ENCODE results near the gene ZAP70. TPM values are rescaled to one million over a fixed set of nuclear protein-coding genes. Genes with fewer than 3 reads are reported as not detected.
"Not testable (repeated sequence)": the region's sequence is repeated elsewhere in the genome, so short reads cannot be mapped to it uniquely, and the experiment has no call there.

Gene ZAP70
- total and polyA plus RNA-seq, 4 donors, result 0.40 to 2.1 (median 1.9) TPM

GRCh38 chr2:97673915-97674283 lies 39.5 kb upstream of the ZAP70 start:
- H3K4me1 ChIP-seq (ENCODE audit: control insufficient read depth, insufficient read depth, low read length), result no peaks in the 10 kb centered on the region
- H3K27ac ChIP-seq (ENCODE audit: low read depth, low read length), result no peak overlapping the region
- H3K4me3 ChIP-seq (ENCODE audit: low read depth, low read length), result no peak overlapping the region
- no peak for DNase-seq (ENCODE audit: low read depth in 4 of 6, low spot score in 6 of 6)
- no peaks in the 10 kb centered on the region for H3K27me3 ChIP-seq (ENCODE audit: control insufficient read depth, insufficient read depth, low read length)
- no peaks in the 10 kb centered on the region for H3K36me3 ChIP-seq (ENCODE audit: control insufficient read depth, insufficient read depth, low read length)
- H3K9me3 ChIP-seq (ENCODE audit: control insufficient read depth, insufficient read depth, low read length), result no peaks in the 10 kb centered on the region
- WGBS (ENCODE audit: insufficient coverage), result 78% methylated on average over 5 of the region's 8 CpGs

- Histone ChIP-seq H3K27ac (ENCODE audit: low read depth, low read length) (no peak overlapping the region), H3K9me3 (ENCODE audit: control insufficient read depth, insufficient read depth, low read length) (no peaks in the 10 kb centered on the region), H3K4me1 (ENCODE audit: control insufficient read depth, insufficient read depth, low read length) (no peaks in the 10 kb centered on the region), H3K4me3 (ENCODE audit: low read depth, low read length) (no peak overlapping the region), H3K36me3 (ENCODE audit: control insufficient read depth, insufficient read depth, low read length) (no peaks in the 10 kb centered on the region), H3K27me3 (ENCODE audit: control insufficient read depth, insufficient read depth, low read length) (no peaks in the 10 kb centered on the region)
- WGBS (ENCODE audit: insufficient coverage), result 79% methylated on average over 4 of the region's 5 CpGs
- DNase-seq (ENCODE audit: low read depth in 4 of 6, low spot score in 6 of 6), result peak in 1 of 6 donors; percentile 52
These were observed 37.8 kb upstream of the ZAP70 start for GRCh38 chr2:97675430-97676113.

- WGBS (ENCODE audit: insufficient coverage), result 100% methylated on average over 1 of the region's 1 CpG
- H3K36me3 ChIP-seq (ENCODE audit: control insufficient read depth, insufficient read depth, low read length), result no peaks in the 10 kb centered on the region
- no peaks in the 10 kb centered on the region for H3K27me3 ChIP-seq (ENCODE audit: control insufficient read depth, insufficient read depth, low read length)
- no peak overlapping the region for H3K27ac ChIP-seq (ENCODE audit: low read depth, low read length)
- H3K4me3 ChIP-seq (ENCODE audit: low read depth, low read length), result no peak overlapping the region
- H3K9me3 ChIP-seq (ENCODE audit: control insufficient read depth, insufficient read depth, low read length), result no peaks in the 10 kb centered on the region
- no peaks in the 10 kb centered on the region for H3K4me1 ChIP-seq (ENCODE audit: control insufficient read depth, insufficient read depth, low read length)
- no peak for DNase-seq (ENCODE audit: low read depth in 4 of 6, low spot score in 6 of 6)
These were observed 36.8 kb upstream of the ZAP70 start for GRCh38 chr2:97676620-97677019.

GRCh38 chr2:97677480-97677879 lies 35.9 kb upstream of the ZAP70 start:
- no peaks in the 10 kb centered on the region for H3K27me3 ChIP-seq (ENCODE audit: control insufficient read depth, insufficient read depth, low read length)
- H3K9me3 ChIP-seq (ENCODE audit: control insufficient read depth, insufficient read depth, low read length), result no peaks in the 10 kb centered on the region
- DNase-seq (ENCODE audit: low read depth in 4 of 6, low spot score in 6 of 6), result no peak
- H3K27ac ChIP-seq (ENCODE audit: low read depth, low read length), result no peak overlapping the region
- no peaks in the 10 kb centered on the region for H3K4me1 ChIP-seq (ENCODE audit: control insufficient read depth, insufficient read depth, low read length)
- no peaks in the 10 kb centered on the region for H3K36me3 ChIP-seq (ENCODE audit: control insufficient read depth, insufficient read depth, low read length)
- WGBS (ENCODE audit: insufficient coverage), result no CpG with 5 or more reads among the region's 2 CpGs
- no peak overlapping the region for H3K4me3 ChIP-seq (ENCODE audit: low read depth, low read length)

GRCh38 chr2:97678298-97678697 lies 35.1 kb upstream of the ZAP70 start:
- no peak for DNase-seq (ENCODE audit: low read depth in 4 of 6, low spot score in 6 of 6)
- Histone ChIP-seq H3K36me3 (ENCODE audit: control insufficient read depth, insufficient read depth, low read length) (no peaks in the 10 kb centered on the region), H3K27me3 (ENCODE audit: control insufficient read depth, insufficient read depth, low read length) (no peaks in the 10 kb centered on the region), H3K4me1 (ENCODE audit: control insufficient read depth, insufficient read depth, low read length) (no peaks in the 10 kb centered on the region), H3K9me3 (ENCODE audit: control insufficient read depth, insufficient read depth, low read length) (no peaks in the 10 kb centered on the region), H3K27ac (ENCODE audit: low read depth, low read length) (no peak overlapping the region), H3K4me3 (ENCODE audit: low read depth, low read length) (no peak overlapping the region)
- WGBS (ENCODE audit: insufficient coverage), result no CpG with 5 or more reads among the region's 1 CpG

- not testable (repeated sequence) for H3K27me3 ChIP-seq (ENCODE audit: control insufficient read depth, insufficient read depth, low read length); H3K27ac ChIP-seq (ENCODE audit: low read depth, low read length); H3K9me3 ChIP-seq (ENCODE audit: control insufficient read depth, insufficient read depth, low read length); H3K4me3 ChIP-seq (ENCODE audit: low read depth, low read length); H3K36me3 ChIP-seq (ENCODE audit: control insufficient read depth, insufficient read depth, low read length); DNase-seq (ENCODE audit: low read depth in 4 of 6, low spot score in 6 of 6); H3K4me1 ChIP-seq (ENCODE audit: control insufficient read depth, insufficient read depth, low read length)
- WGBS (ENCODE audit: insufficient coverage), result 89% methylated on average over 1 of the region's 3 CpGs
These were observed 26.1 kb upstream of the ZAP70 start for GRCh38 chr2:97687235-97687634.

- no peaks in the 10 kb centered on the region for H3K27me3 ChIP-seq (ENCODE audit: control insufficient read depth, insufficient read depth, low read length)
- WGBS (ENCODE audit: insufficient coverage), result 91% methylated on average over 5 of the region's 11 CpGs
- H3K27ac ChIP-seq (ENCODE audit: low read depth, low read length), result no peak overlapping the region
- DNase-seq (ENCODE audit: low read depth in 4 of 6, low spot score in 6 of 6), result no peak
- no peak overlapping the region for H3K4me3 ChIP-seq (ENCODE audit: low read depth, low read length)
- H3K9me3 ChIP-seq (ENCODE audit: control insufficient read depth, insufficient read depth, low read length), result no peaks in the 10 kb centered on the region
- no peaks in the 10 kb centered on the region for H3K36me3 ChIP-seq (ENCODE audit: control insufficient read depth, insufficient read depth, low read length)
- H3K4me1 ChIP-seq (ENCODE audit: control insufficient read depth, insufficient read depth, low read length), result no peaks in the 10 kb centered on the region
These were observed 25.1 kb upstream of the ZAP70 start for GRCh38 chr2:97688062-97688827.

- no peaks in the 10 kb centered on the region for H3K4me1 ChIP-seq (ENCODE audit: control insufficient read depth, insufficient read depth, low read length)
- H3K4me3 ChIP-seq (ENCODE audit: low read depth, low read length), result no peak overlapping the region
- DNase-seq (ENCODE audit: low read depth in 4 of 6, low spot score in 6 of 6), result no peak
- no peaks in the 10 kb centered on the region for H3K9me3 ChIP-seq (ENCODE audit: control insufficient read depth, insufficient read depth, low read length)
- no peaks in the 10 kb centered on the region for H3K27me3 ChIP-seq (ENCODE audit: control insufficient read depth, insufficient read depth, low read length)
- WGBS (ENCODE audit: insufficient coverage), result 27% methylated on average over 5 of the region's 6 CpGs
- no peaks in the 10 kb centered on the region for H3K36me3 ChIP-seq (ENCODE audit: control insufficient read depth, insufficient read depth, low read length)
- H3K27ac ChIP-seq (ENCODE audit: low read depth, low read length), result no peak overlapping the region
These were observed 22.2 kb upstream of the ZAP70 start for GRCh38 chr2:97691166-97691565.

- DNase-seq (ENCODE audit: low read depth in 4 of 6, low spot score in 6 of 6), result no peak
- Histone ChIP-seq H3K27ac (ENCODE audit: low read depth, low read length) (no peak overlapping the region), H3K9me3 (ENCODE audit: control insufficient read depth, insufficient read depth, low read length) (no peaks in the 10 kb centered on the region), H3K4me1 (ENCODE audit: control insufficient read depth, insufficient read depth, low read length) (no peaks in the 10 kb centered on the region), H3K4me3 (ENCODE audit: low read depth, low read length) (no peak overlapping the region), H3K27me3 (ENCODE audit: control insufficient read depth, insufficient read depth, low read length) (no peaks in the 10 kb centered on the region), H3K36me3 (ENCODE audit: control insufficient read depth, insufficient read depth, low read length) (no peaks in the 10 kb centered on the region)
These were observed 19.9 kb upstream of the ZAP70 start for GRCh38 chr2:97693476-97693875.

- Histone ChIP-seq H3K27ac (ENCODE audit: low read depth, low read length) (no peak overlapping the region), H3K36me3 (ENCODE audit: control insufficient read depth, insufficient read depth, low read length) (no peaks in the 10 kb centered on the region), H3K27me3 (ENCODE audit: control insufficient read depth, insufficient read depth, low read length) (no peaks in the 10 kb centered on the region), H3K4me1 (ENCODE audit: control insufficient read depth, insufficient read depth, low read length) (no peaks in the 10 kb centered on the region), H3K9me3 (ENCODE audit: control insufficient read depth, insufficient read depth, low read length) (no peaks in the 10 kb centered on the region), H3K4me3 (ENCODE audit: low read depth, low read length) (no peak overlapping the region)
- DNase-seq (ENCODE audit: low read depth in 4 of 6, low spot score in 6 of 6), result no peak
- WGBS (ENCODE audit: insufficient coverage), result 94% methylated on average over 4 of the region's 5 CpGs
These were observed 17.6 kb upstream of the ZAP70 start for GRCh38 chr2:97695744-97696143.
